T follicular helper cell (primary cell): ENCODE measurements around the gene LGI4.

ENCODE experiments used
- DNase-seq: peaks from one replicate; pipeline ENCODE4 v3.0.0-alpha.2; 2020; ENCODE audit warnings: low read depth
- total RNA-seq, 2 experiments: gene quantifications; one replicate each; lab custom pipeline; 2026; lab: John Stamatoyannopoulos, UW

LGI4 gene
- 0.13 to 0.78 reads per million in 2 experiments for total RNA-seq

DNA sequence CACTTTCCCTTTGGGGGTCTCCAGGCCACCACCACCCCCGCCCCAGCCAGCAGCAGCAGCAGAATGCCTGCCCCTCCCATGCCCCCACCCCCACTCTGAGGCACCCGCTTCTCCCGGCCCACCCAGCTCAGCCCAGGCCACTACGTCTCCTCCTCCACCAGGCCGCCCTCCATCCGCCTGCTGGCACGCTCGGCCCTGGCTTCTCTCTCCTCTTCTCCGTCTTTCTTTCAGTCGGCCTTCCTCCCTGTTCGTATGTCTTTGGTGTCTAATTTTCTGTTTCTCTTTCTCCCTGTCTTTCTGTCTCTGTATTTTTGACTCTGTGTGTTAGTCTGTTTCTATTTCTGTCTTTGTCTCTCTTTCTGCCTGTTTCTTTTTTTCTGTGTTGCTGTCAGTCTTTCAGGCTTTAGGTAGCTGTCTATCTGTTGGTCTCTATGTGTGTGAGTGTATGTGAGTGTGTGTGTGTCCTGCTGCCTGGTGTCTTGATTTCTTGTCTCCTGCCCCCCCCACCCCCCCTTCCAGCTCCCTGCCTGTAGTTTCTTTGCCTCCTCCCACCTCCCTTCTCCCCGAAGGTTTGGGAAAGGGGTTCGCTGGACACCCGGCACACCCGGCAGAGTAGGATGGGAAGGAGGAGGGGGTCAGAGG, at the start of gene LGI4:
Gene LGI4, minus strand, starts transcription at position 459 of the 642 bp plus-strand sequence. Its CDS starts 379 bp downstream, at position 80.
- no peak for DNase-seq

DNA sequence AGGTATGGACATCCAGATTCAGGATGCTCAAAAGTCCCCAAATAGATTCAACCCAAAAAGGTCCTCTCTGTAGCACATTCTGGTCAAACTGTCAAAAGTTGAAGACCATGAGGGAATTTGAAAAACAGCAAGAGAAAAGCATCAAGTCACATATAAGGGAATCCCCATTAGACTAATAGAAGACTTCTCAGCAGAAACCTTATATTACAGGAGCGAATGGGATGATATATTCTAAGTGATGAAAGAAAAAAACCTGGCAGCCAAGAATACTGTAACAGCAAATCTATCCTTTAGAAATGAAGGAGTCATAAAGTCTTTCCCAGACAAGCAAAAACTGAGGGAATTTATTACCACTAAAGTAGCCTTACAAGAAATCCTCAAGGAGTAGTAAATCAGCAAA, 49.4 kb upstream of the LGI4 start:
- DNase-seq, result no peak

DNA sequence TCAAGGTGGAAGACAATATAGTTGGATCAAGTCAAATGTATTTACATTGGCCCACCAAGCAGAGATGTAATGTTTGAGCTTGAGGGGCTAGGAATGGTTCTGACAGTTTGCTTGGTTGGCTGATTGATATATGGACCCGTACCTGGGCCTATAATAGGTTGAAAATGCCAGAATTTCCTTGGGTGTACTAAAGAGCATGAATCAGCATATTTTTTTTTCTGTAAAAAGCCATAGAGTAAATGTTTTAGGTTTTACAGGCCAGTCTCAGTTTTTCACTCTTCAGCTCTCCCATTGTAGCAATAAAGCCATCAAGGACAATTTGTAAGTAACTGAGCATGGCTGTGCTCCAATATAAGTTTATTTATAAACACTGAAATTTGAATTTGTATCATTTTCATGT, 46.5 kb upstream of the LGI4 start:
- no peak for DNase-seq

- DNase-seq, result no peak
Observed at GRCh38 chr19:35179830-35180229, 45.0 kb upstream of the LGI4 start.

DNA sequence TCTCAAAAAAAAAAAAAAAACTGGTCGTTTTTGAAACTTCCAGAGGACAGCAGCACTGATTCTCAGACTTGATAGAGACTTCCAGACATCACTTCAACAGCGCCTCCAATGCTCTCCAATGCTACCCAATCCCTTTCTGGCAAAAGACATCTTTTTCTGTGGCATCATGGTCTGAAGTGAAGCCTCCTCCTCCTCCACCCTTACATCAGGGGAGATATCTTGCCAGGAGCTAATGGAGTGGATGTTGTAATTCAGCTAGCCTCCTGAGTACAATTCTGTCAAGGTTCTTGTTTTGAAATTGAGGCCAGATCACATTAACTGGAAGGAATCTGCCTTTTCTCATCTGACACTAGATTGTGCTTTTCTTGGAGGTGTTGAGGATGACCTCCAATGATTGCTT, 43.8 kb upstream of the LGI4 start:
- no peak for DNase-seq

- DNase-seq, result no peak
Observed at GRCh38 chr19:35177377-35178274, 42.8 kb upstream of the LGI4 start.

DNA sequence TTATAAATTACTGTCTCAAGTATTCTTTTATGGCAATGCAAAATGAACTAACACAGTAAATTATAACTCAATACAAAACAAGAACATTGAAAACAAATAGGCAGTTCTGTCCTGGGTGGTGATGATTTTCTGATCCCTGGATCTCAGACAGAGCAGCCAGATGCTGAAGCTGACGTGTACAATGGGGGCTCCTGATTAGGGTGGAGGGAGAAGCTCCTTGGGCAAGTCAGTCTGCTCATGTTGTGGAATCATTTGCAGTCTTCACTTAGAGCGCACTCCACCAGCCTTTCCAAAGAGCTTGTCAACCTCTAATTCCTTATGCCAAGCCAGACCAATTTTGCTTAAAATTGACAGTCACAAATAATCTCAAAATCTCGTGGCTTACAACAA, 41.3 kb upstream of the LGI4 start:
- DNase-seq, result no peak

DNA sequence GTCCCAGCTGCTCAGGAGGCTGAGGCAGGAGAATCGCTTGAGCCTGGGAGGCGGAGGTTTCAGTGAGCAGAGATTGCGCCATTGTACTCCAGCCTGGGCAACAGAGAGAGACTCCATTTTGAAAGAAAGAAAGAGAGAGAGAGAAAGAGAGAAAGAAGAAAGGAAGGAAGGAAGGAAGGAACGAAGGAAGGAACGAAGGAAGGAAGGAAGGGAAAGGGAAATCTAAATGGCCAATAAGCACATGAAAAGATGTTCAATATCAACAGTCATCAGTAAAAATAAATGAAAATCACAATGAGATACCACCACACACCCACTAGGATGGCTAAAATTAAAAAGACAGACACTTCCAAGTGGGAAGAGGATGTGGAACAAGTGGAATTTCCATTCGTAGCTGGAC, 39.4 kb upstream of the LGI4 start:
- DNase-seq, result no peak

DNA sequence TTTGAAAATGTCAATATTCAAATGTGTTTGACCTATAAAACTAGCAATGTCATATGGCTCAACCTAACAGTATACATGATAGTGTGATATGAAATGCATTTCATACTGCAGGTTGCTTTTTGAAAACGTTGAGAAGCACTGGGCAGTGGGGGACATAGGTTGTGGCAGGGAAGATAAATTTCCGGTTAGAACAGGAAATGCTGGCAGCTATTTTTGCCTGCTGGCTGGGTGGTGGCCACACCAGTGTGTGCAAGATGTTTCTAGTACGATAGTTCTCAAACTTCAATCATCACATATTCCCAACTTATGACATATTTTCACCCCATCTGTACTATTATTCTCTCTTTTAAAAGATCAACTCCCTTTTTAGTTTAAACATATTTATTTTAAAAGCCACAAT, 36.9 kb upstream of the LGI4 start:
- no peak for DNase-seq

DNA sequence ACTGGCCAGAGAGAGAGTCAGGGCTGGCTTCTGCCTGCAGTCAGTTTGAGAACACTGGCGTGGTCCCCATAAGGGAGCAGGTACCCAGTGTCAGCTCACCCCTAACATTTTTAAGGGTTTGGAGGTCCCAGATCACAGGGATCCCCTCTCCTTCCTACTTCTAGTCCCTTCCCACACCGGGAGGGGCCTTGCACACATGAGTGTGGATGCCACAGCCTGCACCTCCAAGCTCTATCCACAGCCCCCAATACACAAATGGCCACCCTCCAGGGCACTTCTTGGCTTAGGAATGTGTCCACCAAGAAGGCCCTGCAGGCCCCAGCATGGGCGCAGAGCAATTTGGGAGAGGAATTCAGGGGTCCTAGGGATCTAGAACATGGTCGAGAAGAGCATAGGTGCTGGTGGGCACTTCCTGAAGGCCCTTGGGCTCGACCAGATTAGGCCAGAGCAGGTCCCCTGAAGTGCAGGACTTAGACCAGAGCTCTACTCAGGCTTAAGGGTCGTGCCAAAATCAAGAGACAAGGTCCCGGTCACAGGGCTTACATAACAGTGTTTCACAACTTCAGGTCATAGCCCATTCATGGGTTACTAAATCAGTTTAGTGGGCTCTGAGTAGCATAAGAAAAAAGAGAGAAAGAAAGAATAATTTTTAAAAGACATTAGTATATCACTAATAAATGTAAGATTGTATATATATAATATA, 35.7 kb upstream of the LGI4 start:
- DNase-seq, result no peak

DNA sequence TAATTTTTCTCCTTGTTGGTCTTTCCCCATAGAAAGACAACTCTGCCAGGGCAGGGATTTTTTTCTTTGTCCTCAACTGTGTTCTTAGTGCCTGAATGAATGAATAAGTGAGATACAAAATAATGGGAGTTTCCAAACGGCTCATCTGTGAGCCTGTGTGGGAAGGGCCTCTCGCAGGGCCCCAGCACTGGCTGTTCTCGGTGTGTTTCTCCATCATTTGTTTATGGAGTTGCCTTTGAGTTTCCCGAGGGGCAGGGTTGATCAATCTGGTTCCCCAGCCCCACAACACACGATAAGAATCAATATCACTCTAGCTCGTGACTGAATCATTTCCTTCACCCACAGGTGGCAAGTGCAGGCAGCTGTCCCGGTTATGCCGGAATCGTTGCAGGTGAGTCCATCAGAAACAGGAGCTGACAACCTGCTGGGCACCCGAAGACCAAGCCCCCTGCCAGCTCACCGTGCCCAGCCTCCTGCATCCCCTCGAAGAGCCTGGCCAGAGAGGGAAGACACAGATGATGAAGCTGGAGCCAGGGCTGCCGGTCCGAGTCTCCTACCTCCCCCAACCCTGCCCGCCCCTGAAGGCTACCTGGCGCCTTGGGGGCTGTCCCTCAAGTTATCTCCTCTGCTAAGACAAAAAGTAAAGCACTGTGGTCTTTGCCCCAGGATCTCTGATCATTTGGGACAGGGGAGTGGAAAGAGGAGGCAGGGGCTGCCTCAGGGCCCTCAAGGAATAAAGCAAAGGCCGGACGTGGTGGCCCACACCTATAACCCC, 34.5 kb upstream of the LGI4 start:
- DNase-seq, result no peak

DNA sequence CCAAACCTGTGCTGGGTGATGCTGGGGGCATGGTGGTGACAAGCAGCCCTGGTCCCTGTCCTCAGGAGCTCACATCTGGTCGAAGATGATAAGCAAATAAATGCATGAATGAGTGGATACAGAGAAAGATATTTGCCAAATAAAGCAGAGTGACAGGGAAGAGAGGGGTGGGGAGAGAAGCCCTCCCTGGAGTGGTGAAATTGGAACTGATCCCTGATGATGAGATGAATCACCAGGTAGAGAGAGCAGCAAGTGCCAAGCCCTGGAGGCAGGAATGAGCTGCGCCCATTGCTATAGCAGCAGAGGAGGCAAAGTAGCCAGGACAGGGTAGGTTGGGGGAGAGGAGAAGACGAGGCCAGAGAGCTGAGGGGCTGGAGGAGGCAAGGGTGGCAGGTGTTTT, 33.3 kb upstream of the LGI4 start:
- no peak for DNase-seq

GRCh38 chr19:35167251-35168119, 32.6 kb upstream of the LGI4 start:
- DNase-seq, result no peak

GRCh38 chr19:35166100-35167063, 31.5 kb upstream of the LGI4 start:
- no peak for DNase-seq

DNA sequence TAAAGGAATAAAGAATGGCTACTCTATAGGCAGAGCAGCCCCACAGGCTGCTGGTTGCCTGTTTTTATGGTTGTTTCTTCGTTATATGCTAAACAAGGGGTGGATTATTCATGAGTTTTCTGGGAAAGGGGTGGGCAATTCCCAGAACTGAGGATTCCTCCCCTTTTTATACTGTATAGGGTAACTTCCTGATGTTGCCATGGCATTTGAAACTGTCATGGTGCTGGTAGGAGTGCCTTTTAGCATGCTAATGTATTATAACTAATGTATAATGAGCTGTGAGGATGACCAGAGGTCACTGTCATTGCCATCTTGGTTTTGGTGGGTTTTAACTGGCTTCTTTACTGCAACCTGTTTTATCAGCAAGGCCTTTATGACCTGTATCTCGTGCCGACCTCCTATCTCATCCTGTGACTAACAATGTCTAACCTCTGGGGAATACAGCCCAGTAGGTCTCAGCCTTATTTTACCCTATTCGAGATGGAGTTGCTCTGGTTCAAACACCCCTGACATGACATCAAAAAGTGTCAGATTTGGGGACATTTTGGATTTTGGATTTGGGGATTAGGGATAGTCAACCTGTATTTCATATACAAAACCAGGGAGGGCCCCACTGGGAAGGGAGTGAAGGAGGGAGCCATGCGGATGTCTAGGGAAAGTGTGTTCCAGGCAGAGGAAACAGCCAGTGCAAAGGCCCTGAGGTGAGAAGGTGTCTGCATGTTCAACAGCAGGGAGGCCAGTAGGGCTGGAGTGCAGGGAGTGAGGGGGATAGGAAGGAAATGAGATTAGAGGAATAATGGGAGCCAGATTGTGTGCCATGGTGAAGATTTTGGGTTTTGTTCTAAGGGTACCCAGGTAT, 30.6 kb upstream of the LGI4 start:
- DNase-seq, result no peak

DNA sequence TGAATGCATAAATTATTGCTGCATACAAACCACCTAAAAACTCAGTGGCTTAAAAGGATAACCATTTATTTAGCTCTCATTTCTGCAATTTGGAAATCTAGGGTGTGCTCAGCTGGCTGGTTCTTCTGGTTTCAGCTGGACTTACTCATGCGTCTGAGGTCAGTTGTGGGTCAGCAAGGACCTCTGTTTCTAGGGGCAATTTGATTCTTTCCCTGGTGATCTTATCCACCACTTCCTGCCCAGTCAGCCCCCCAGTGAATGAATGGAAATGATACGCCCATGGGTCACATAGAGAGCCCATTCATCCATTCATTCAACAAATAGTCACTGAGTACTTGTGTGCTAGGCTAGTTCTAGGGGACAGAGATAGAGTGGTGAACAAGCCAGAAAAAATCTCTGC, 29.6 kb upstream of the LGI4 start:
- no peak for DNase-seq

DNA sequence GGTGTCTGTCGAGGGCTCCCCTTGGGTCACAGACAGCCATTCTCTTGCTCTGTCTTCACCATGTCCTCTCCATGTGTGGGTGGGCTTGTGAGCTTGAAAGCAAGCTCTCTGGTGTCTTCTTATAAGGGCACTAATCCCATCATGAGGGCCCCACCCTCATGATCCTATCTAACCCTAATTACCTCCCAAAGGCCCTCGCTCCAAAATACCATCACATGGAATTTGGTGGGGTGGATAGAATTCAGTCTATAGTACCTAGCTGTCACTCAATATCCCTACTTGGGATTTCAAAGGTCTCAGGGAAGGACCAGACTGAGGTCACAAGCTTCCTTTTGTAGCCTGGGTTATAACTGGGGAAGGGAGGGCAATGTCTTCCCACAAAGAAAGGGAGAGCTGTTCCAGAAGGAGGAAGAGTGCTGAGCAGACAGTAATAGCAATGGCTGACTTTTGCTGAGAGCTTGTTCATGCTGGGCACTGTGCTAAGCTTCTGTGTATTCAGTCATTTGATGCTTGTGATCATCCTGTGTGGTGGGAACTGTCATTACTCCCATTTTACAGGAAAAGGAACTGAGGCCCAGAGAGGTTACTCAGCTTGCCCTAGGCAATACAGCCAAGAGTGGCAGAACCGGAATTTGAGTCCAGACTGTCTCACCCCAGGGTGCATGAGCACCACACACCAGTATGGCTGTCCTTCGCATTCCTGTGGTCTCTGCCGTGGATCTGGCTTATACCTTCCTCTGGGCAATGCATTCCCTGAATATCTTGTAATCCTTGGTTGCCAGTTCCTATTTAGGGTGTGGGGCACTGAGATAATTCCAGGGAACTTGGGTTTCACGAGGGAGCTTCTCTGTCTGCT, 27.8 kb upstream of the LGI4 start:
- DNase-seq, result no peak

DNA sequence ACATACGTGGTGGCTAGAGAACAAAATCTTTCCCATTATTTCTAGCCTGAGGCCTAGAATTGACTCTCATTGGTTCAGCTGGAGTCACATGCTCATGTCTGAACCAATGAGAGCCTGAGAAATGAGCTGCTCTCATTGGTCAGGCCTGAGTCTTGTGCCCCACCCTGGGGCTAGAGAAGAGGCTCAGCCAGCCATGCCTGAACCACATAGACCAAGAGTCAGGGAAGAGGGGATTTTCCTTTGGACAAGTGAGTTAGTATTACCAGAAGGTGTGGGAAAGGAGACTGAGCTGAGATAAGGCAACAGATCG, 26.5 kb upstream of the LGI4 start:
- no peak for DNase-seq
